NOMO-1 (cell line): ENCODE data around the gene U2AF2.
"Not testable (repeated sequence)": the region's sequence is repeated elsewhere in the genome, so short reads cannot be mapped to it uniquely, and the experiment has no call there.

Experiments
- DNase-seq, 2 experiments: peaks; one replicate each; lab custom pipeline; 2025; ENCODE audit not compliant: unreplicated experiment in 2 of 2; lab: John Stamatoyannopoulos, UW

The U2AF2 gene

GRCh38 chr19:55700813-55701212 is 46.0 kb downstream of the U2AF2 start:
- no peak for DNase-seq

- DNase-seq, result no peak
These were observed 47.3 kb downstream of the U2AF2 start for GRCh38 chr19:55702131-55702627.

GRCh38 chr19:55703790-55704215 is 49.0 kb downstream of the U2AF2 start:
- DNase-seq, result no peak

- DNase-seq, result no peak
These were observed 49.8 kb downstream of the U2AF2 start for GRCh38 chr19:55704494-55705245.

- no peak for DNase-seq
These were observed 51.1 kb downstream of the U2AF2 start for GRCh38 chr19:55705972-55706371.

- DNase-seq, result no peak
These were observed 56.9 kb downstream of the U2AF2 start for GRCh38 chr19:55711719-55712118.

GRCh38 chr19:55712804-55713631 is 58.2 kb downstream of the U2AF2 start:
- no peak for DNase-seq

- no peak for DNase-seq
These were observed 61.7 kb downstream of the U2AF2 start for GRCh38 chr19:55716531-55716930.

GRCh38 chr19:55717251-55717650 is 62.4 kb downstream of the U2AF2 start:
- no peak for DNase-seq

GRCh38 chr19:55717879-55718711 is 63.3 kb downstream of the U2AF2 start:
- not testable (repeated sequence) for DNase-seq

- no peak for DNase-seq
These were observed 65.4 kb downstream of the U2AF2 start for GRCh38 chr19:55720214-55720746.

- DNase-seq, result no peak
These were observed 66.0 kb downstream of the U2AF2 start for GRCh38 chr19:55720801-55721200.

GRCh38 chr19:55723491-55723890 is 68.7 kb downstream of the U2AF2 start:
- no peak for DNase-seq
